ENCODE data around the gene KIF18B.

DNA sequence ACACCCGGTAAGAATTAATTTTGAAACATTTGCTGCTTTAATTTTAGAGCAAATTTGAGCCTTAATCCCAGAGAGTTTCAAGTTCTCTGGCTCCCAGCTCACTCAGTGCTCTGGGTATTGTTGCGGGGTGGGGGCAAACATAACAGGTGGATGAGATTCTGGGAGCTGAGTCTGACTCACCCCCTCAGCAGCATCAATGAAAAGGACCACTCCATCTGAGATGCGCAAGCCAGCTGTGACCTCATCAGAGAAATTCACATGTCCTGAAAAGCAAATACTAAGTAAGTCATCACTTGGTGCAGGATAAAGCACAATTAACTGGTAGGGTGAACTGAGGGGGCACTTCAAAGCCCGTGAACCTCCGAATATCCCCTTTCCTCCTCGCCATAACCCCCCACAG is 68.2 kb downstream of the KIF18B start:
- TF ChIP-seq POLR2AphosphoS5 (IDR thresholded peaks at IDR 0.05; ENCODE audit: borderline replicate concordance, low read depth, low read length) (no peak), EZH2 (IDR thresholded peaks at IDR 0.05) (no peak), FOXP2 (optimal IDR thresholded peaks at IDR 0.05; ENCODE audit: control extremely low read depth, extremely low read length, insufficient read depth) (no peak)

Measured in SK-N-MC (cell line).